WTC11 (cell line): ENCODE results near the gene TSPAN10. TPM values are rescaled to one million over a fixed set of nuclear protein-coding genes. Genes with fewer than 3 reads are reported as not detected.

ENCODE experiments used
- ATAC-seq: fragments of 200-7000 bp; cut with Tn5 transposase; 2 replicates; pipeline ENCODE4 v1.10.0; 2021; ENCODE audit warnings: mild to moderate bottlenecking, moderate library complexity
- CTCF ChIA-PET: fragments of 300-600 bp; sonication (Branson Sonifier 250); formaldehyde crosslinking; loops from one replicate; lab custom pipeline; 2021; ENCODE audit warnings: antibody characterized with exemption; lab: Charles Lee
- POLR2A ChIA-PET: fragments of 350-600 bp; sonication (Branson Sonifier 250); formaldehyde crosslinking; loops from one replicate; lab custom pipeline; 2021; ENCODE audit warnings: antibody characterized with exemption; lab: Charles Lee
- DNase-seq: peaks from one replicate; pipeline ENCODE4 v3.0.0; 2021; ENCODE audit warnings: low spot score
- H3K27ac Mint-ChIP-seq: 2 replicates; pipeline ENCODE4 v1.8.0; 2021; ENCODE audit warnings: mixed read lengths
- H3K27me3 Mint-ChIP-seq: 2 replicates; pipeline ENCODE4 v1.8.0; 2021; ENCODE audit warnings: low read depth, mild to moderate bottlenecking, moderate library complexity, mixed read lengths
- H3K36me3 Mint-ChIP-seq: 2 replicates; pipeline ENCODE4 v1.8.0; 2021; ENCODE audit warnings: mixed read lengths
- H3K4me1 Mint-ChIP-seq: 2 replicates; pipeline ENCODE4 v1.8.0; 2022; ENCODE audit warnings: mixed read lengths
- H3K4me3 Mint-ChIP-seq: 2 replicates; pipeline ENCODE4 v1.8.0; 2021; ENCODE audit warnings: mild to moderate bottlenecking, moderate library complexity, mixed read lengths
- H3K9me3 Mint-ChIP-seq: 2 replicates; pipeline ENCODE4 v1.8.0; 2021; ENCODE audit warnings: mixed read lengths
- ATF1 ChIP-seq: sonication (generic); formaldehyde crosslinking; IDR thresholded peaks from 2 replicates; pipeline ENCODE4 v1.8.1; 2023; ENCODE audit warnings: mild to moderate bottlenecking, moderate library complexity, missing genetic modification reagents
- ATF3 ChIP-seq: sonication (generic); formaldehyde crosslinking; conservative IDR thresholded peaks from 2 replicates; pipeline ENCODE4 v1.8.1; 2022; ENCODE audit warnings: mild to moderate bottlenecking, missing genetic modification reagents
- ATF6 ChIP-seq: sonication (generic); formaldehyde crosslinking; IDR thresholded peaks from 2 replicates; pipeline ENCODE4 v1.8.1; 2023; ENCODE audit warnings: mild to moderate bottlenecking, missing genetic modification reagents
- CDX4 ChIP-seq: fragments of 250-450 bp; sonication (Bioruptor Pico); IDR thresholded peaks from 2 replicates; pipeline ENCODE4 v1.9.0; 2021; ENCODE audit warnings: moderate library complexity, mild to moderate bottlenecking, inconsistent platforms, borderline replicate concordance
- CREM ChIP-seq: sonication (generic); formaldehyde crosslinking; IDR thresholded peaks from 2 replicates; pipeline ENCODE4 v1.8.1; 2022; ENCODE audit warnings: mild to moderate bottlenecking, missing genetic modification reagents, moderate library complexity
- CTCF ChIP-seq: fragments of 200-600 bp; IDR thresholded peaks from 2 replicates; pipeline ENCODE4 v1.8.0; 2022; ENCODE audit warnings: antibody characterized with exemption
- ERG ChIP-seq: fragments of 250-450 bp; sonication (Bioruptor Pico); IDR thresholded peaks from 2 replicates; pipeline ENCODE4 v1.8.0; 2021; ENCODE audit warnings: mild to moderate bottlenecking
- FOXK1 ChIP-seq: sonication (generic); formaldehyde crosslinking; IDR thresholded peaks from 2 replicates; pipeline ENCODE4 v1.8.0; 2022; ENCODE audit warnings: mild to moderate bottlenecking, moderate library complexity, missing genetic modification reagents
- HMGA2 ChIP-seq: fragments of 250-450 bp; sonication (Bioruptor Pico); IDR thresholded peaks from 2 replicates; pipeline ENCODE4 v1.4.0; 2021; ENCODE audit warnings: mild to moderate bottlenecking, moderate library complexity
- JAZF1 ChIP-seq: fragments of 250-450 bp; sonication (Bioruptor Pico); IDR thresholded peaks from 2 replicates; pipeline ENCODE4 v1.9.0; 2021; ENCODE audit warnings: moderate library complexity, mild to moderate bottlenecking, inconsistent platforms
- JUN ChIP-seq: sonication (generic); formaldehyde crosslinking; IDR thresholded peaks from 2 replicates; pipeline ENCODE4 v1.8.0; 2023; ENCODE audit warnings: mild to moderate bottlenecking, missing genetic modification reagents
- NFYB ChIP-seq: sonication (generic); formaldehyde crosslinking; conservative IDR thresholded peaks from 2 replicates; pipeline ENCODE4 v1.8.0; 2022; ENCODE audit warnings: low read depth, missing genetic modification reagents
- NR3C1 ChIP-seq: sonication (generic); formaldehyde crosslinking; conservative IDR thresholded peaks from 2 replicates; pipeline ENCODE4 v1.8.1; 2023; ENCODE audit warnings: low read depth, mild to moderate bottlenecking, missing genetic modification reagents
- TCF7 ChIP-seq: sonication (generic); formaldehyde crosslinking; IDR thresholded peaks from 2 replicates; pipeline ENCODE4 v1.8.0; 2022; ENCODE audit warnings: mild to moderate bottlenecking, low read depth, missing genetic modification reagents, moderate library complexity
- ZMAT4 ChIP-seq: fragments of 250-450 bp; sonication (Bioruptor Pico); IDR thresholded peaks from 2 replicates; pipeline ENCODE4 v1.9.0; 2021; ENCODE audit warnings: mild to moderate bottlenecking
- ZNF219 ChIP-seq: sonication (generic); formaldehyde crosslinking; IDR thresholded peaks from 2 replicates; pipeline ENCODE4 v1.8.0; 2023; ENCODE audit warnings: missing genetic modification reagents, mild to moderate bottlenecking, borderline replicate concordance
- ZNF317 ChIP-seq: sonication (generic); formaldehyde crosslinking; IDR thresholded peaks from 2 replicates; pipeline ENCODE4 v1.8.1; 2023; ENCODE audit warnings: low read depth, mild to moderate bottlenecking, moderate library complexity, missing genetic modification reagents, borderline replicate concordance
- ZNF396 ChIP-seq: fragments of 250-450 bp; sonication (Bioruptor Pico); IDR thresholded peaks from 2 replicates; pipeline ENCODE4 v1.8.0; 2021; ENCODE audit warnings: mild to moderate bottlenecking, moderate library complexity, borderline replicate concordance
- ZNF416 ChIP-seq: fragments of 250-450 bp; sonication (Bioruptor Pico); IDR thresholded peaks from 2 replicates; pipeline ENCODE4 v1.9.0; 2021; ENCODE audit warnings: mild to moderate bottlenecking, inconsistent platforms
- ZNF423 ChIP-seq: fragments of 250-450 bp; sonication (Bioruptor Pico); IDR thresholded peaks from 2 replicates; pipeline ENCODE4 v2.1.2; 2022; ENCODE audit warnings: mild to moderate bottlenecking, moderate library complexity
- ZNF671 ChIP-seq: fragments of 250-450 bp; sonication (Bioruptor Pico); IDR thresholded peaks from 2 replicates; pipeline ENCODE4 v1.8.0; 2021; ENCODE audit warnings: mild to moderate bottlenecking
- total RNA-seq: library from RNA; stranded (reverse); gene quantifications from 3 replicates; pipeline ENCODE4 v1.2.3, GENCODE V29; 2021

The TSPAN10 gene
- total RNA-seq, 1 experiment from 2014 or later = 1.5 TPM

- TF ChIP-seq ATF6 (CRISPR knock-in tag) (no peak), ERG (CRISPR knock-in tag) (no peak), ATF1 (no peak), JAZF1 (CRISPR knock-in tag) (no peak), ZMAT4 (no peak), CTCF (no peak), ATF3 (CRISPR knock-in tag) (no peak), NR3C1 (no peak), TCF7 (no peak), ZNF416 (CRISPR knock-in tag) (no peak), ZNF317 (CRISPR knock-in tag) (no peak)
- TF ChIP-seq, all 79 proteins: peak for 0
Measured at GRCh38 chr17:81656118-81656743, 19.2 kb downstream of the TSPAN10 start, which contains the start of gene PDE6G (continued).

- no peak for DNase-seq
Measured at GRCh38 chr17:81656835-81657234, 19.8 kb downstream of the TSPAN10 start.

GRCh38 chr17:81659038-81659437 lies 22.0 kb downstream of the TSPAN10 start:
- CTCF ChIA-PET = no interaction called here
- no peak for ATAC-seq
- H3K4me1 Mint-ChIP-seq = peaks cover 2% of the 10 kb centered on the region

More at GRCh38 chr17:81656835-81657234, 19.8 kb downstream of the TSPAN10 start:
- CTCF ChIA-PET = no interaction called here
- Mint-ChIP-seq H3K9me3 (no peaks in the 10 kb centered on the region), H3K4me3 (no peak overlapping the region), H3K27ac (no peak overlapping the region), H3K27me3 (no peaks in the 10 kb centered on the region; the same call in 1 of the 2 replicates), H3K36me3 (no peaks in the 10 kb centered on the region), H3K4me1 (peaks cover 14% of the 10 kb centered on the region)
- TF ChIP-seq ZNF219 (no peak), ZNF671 (CRISPR knock-in tag) (no peak), JAZF1 (CRISPR knock-in tag) (no peak), NR3C1 (no peak)
- no peak for ATAC-seq
- POLR2A ChIA-PET = no interaction called here

GRCh38 chr17:81660441-81660840 lies 23.4 kb downstream of the TSPAN10 start:
- DNase-seq = no peak
- peaks cover under 1% of the 10 kb centered on the region; the same call in 1 of the 2 replicates for H3K4me1 Mint-ChIP-seq
- H3K27me3 Mint-ChIP-seq = no peaks in the 10 kb centered on the region
- H3K9me3 Mint-ChIP-seq = no peaks in the 10 kb centered on the region
- ChIA-PET POLR2A (no interaction called here), CTCF (interaction anchor here (1.1 kb wide), 1 partner anchor 33 kb away, joined by 3 read pairs; no protein-coding TSS in a partner anchor)
- TF ChIP-seq ZNF423 (CRISPR knock-in tag) = no peak
- no peak for TF ChIP-seq CDX4 (CRISPR knock-in tag)
- no peak for TF ChIP-seq HMGA2 (CRISPR knock-in tag)
- TF ChIP-seq ZNF671 (CRISPR knock-in tag) = no peak
- TF ChIP-seq ZNF396 = no peak
- H3K36me3 Mint-ChIP-seq = peaks cover 4% of the 10 kb centered on the region
- no peak overlapping the region for H3K27ac Mint-ChIP-seq
- ATAC-seq = no peak
- no peak overlapping the region for H3K4me3 Mint-ChIP-seq

More at GRCh38 chr17:81659038-81659437, 22.0 kb downstream of the TSPAN10 start:
- no peak overlapping the region for H3K27ac Mint-ChIP-seq
- no peaks in the 10 kb centered on the region for H3K36me3 Mint-ChIP-seq
- H3K9me3 Mint-ChIP-seq = no peaks in the 10 kb centered on the region
- no peak for TF ChIP-seq NFYB (CRISPR knock-in tag)
- TF ChIP-seq JUN = no peak
- TF ChIP-seq FOXK1 (CRISPR knock-in tag) = no peak
- TF ChIP-seq CREM = no peak
- TF ChIP-seq, all 79 proteins: peak for 0
- no peak overlapping the region for H3K4me3 Mint-ChIP-seq
- DNase-seq = no peak
- no peaks in the 10 kb centered on the region; the same call in 1 of the 2 replicates for H3K27me3 Mint-ChIP-seq
- POLR2A ChIA-PET = no interaction called here
